Liver (tissue), 9 donors: ENCODE results near the gene LITAFD. TPM values are rescaled to one million over a fixed set of nuclear protein-coding genes. Genes with fewer than 3 reads are reported as not detected.

Experiments
- DNase-seq: peaks from one replicate; pipeline ENCODE4 v3.0.0-alpha.2; 2017; ENCODE audit warnings: low spot score
- H3K27ac ChIP-seq, 2 donors: one replicate each; pipeline ENCODE4 v1.7.0; 2013; ENCODE audit warnings: inconsistent platforms in 2 of 2, low read length in 2 of 2, control low read depth in 1 of 2, low read depth in 1 of 2, mild to moderate bottlenecking in 1 of 2
- H3K27me3 ChIP-seq, 4 donors: one replicate each; pipeline versions ENCODE4 v1.6.1 to v1.7.0; 2013; ENCODE audit warnings: low read length in 3 of 4, inconsistent platforms in 1 of 4, mild to moderate bottlenecking in 1 of 4, moderate library complexity in 1 of 4; ENCODE audit not compliant: control insufficient read depth in 4 of 4, insufficient read depth in 4 of 4
- H3K36me3 ChIP-seq, 4 donors: one replicate each; pipeline versions ENCODE4 v1.6.1 to v1.7.0; 2013; ENCODE audit warnings: low read length in 3 of 4, mild to moderate bottlenecking in 3 of 4, low read depth in 1 of 4, moderate library complexity in 1 of 4; ENCODE audit not compliant: control insufficient read depth in 4 of 4, insufficient read depth in 3 of 4
- H3K4me1 ChIP-seq, 4 donors: one replicate each; pipeline versions ENCODE4 v1.6.1 to v1.7.0; 2013; ENCODE audit warnings: low read length in 3 of 4, mild to moderate bottlenecking in 3 of 4, moderate library complexity in 1 of 4; ENCODE audit not compliant: control insufficient read depth in 4 of 4, insufficient read depth in 4 of 4
- H3K4me3 ChIP-seq, 3 donors: one replicate each; pipeline versions ENCODE4 v1.6.1 to v1.7.0; 2013; ENCODE audit warnings: low read length in 3 of 3, control low read depth in 1 of 3, low read depth in 1 of 3, mild to moderate bottlenecking in 1 of 3
- H3K9ac ChIP-seq, 2 donors: one replicate each; pipeline ENCODE4 v1.7.0; 2013; ENCODE audit warnings: low read length in 2 of 2, mild to moderate bottlenecking in 2 of 2, moderate library complexity in 2 of 2, control low read depth in 1 of 2, low read depth in 1 of 2
- H3K9me3 ChIP-seq, 4 donors: one replicate each; pipeline versions ENCODE4 v1.6.1 to v1.7.0; 2013; ENCODE audit warnings: low read length in 3 of 4; ENCODE audit not compliant: control insufficient read depth in 4 of 4
- EGR1 ChIP-seq, 2 donors: IDR thresholded peaks; 2 replicates each; pipeline ENCODE4 v1.6.1; 2016 to 2018; ENCODE audit warnings: antibody characterized with exemption in 2 of 2, low read depth in 2 of 2
- FOXA1 ChIP-seq: IDR thresholded peaks from 2 replicates; pipeline ENCODE4 v1.6.1; 2016; ENCODE audit warnings: antibody characterized with exemption
- FOXA2 ChIP-seq: IDR thresholded peaks from 2 replicates; pipeline ENCODE4 v1.6.1; 2016; ENCODE audit warnings: antibody characterized with exemption
- HNF4A ChIP-seq, 2 donors: conservative IDR thresholded peaks; 2 replicates each; pipeline ENCODE4 v1.6.1; 2016; ENCODE audit warnings: antibody characterized with exemption in 2 of 2, mild to moderate bottlenecking in 2 of 2
- HNF4G ChIP-seq: IDR thresholded peaks from 2 replicates; pipeline ENCODE4 v1.6.1; 2016; ENCODE audit warnings: antibody characterized with exemption
- JUND ChIP-seq, 2 donors: IDR thresholded peaks; 2 replicates each; pipeline ENCODE4 v1.6.1; 2016; ENCODE audit warnings: antibody characterized with exemption in 2 of 2
- NR2F2 ChIP-seq: IDR thresholded peaks from 2 replicates; pipeline ENCODE4 v1.6.1; 2016; ENCODE audit warnings: antibody characterized with exemption
- RAD21 ChIP-seq, 2 donors: IDR thresholded peaks; 2 replicates each; pipeline ENCODE4 v1.6.1; 2016; ENCODE audit warnings: antibody characterized with exemption in 2 of 2, mild to moderate bottlenecking in 2 of 2
- RXRA ChIP-seq, 2 donors: IDR thresholded peaks; 2 replicates each; pipeline ENCODE4 v1.6.1; 2017 to 2018; ENCODE audit warnings: antibody characterized with exemption in 2 of 2, mild to moderate bottlenecking in 1 of 2
- SP1 ChIP-seq: IDR thresholded peaks from 2 replicates; pipeline ENCODE4 v1.6.1; 2018; ENCODE audit warnings: antibody characterized with exemption, mild to moderate bottlenecking
- TAF1 ChIP-seq: conservative IDR thresholded peaks from 2 replicates; pipeline ENCODE4 v1.6.1; 2016; ENCODE audit warnings: antibody characterized with exemption, mild to moderate bottlenecking
- YY1 ChIP-seq: IDR thresholded peaks from 2 replicates; pipeline ENCODE4 v1.6.1; 2016; ENCODE audit warnings: antibody characterized with exemption, mild to moderate bottlenecking
- WGBS: extraction: QIAGEN DNeasy Blood & Tissue Kit; methylation state at CpG from one replicate; pipeline ENCODE4 v1.1.7; 2013; 5-methylcytosine and 5-hydroxymethylcytosine counted together
- polyA plus RNA-seq, 2 donors: library from polyadenylated mRNA; stranded (reverse) in 1 of 2; unstranded in 1 of 2; fragments of 200-250 nt in 1 of 2; fragments of >200 nt in 1 of 2; fragmentation: Nextera tagmentation in 1 of 2; extraction: Ambion mirVana in 1 of 2; gene quantifications; one replicate each; pipeline versions ENCODE4 v1.2.1 to v1.2.3, GENCODE V29; 2013 to 2015
- total RNA-seq, 2 donors: library from RNA; depleted of rRNA; stranded (reverse); fragments of >200 nt; gene quantifications; one replicate each; pipeline ENCODE4 v1.2.3, GENCODE V29; 2014
- TF ChIP-seq, protein P1 (sequence below): IDR thresholded peaks from 2 replicates; pipeline ENCODE4 v1.6.1; 2016; ENCODE audit warnings: antibody characterized with exemption, mild to moderate bottlenecking
- TF ChIP-seq, protein P2 (sequence below): fragments of 150-350 bp; IDR thresholded peaks from 2 replicates; pipeline ENCODE4 v1.5.1; 2017; ENCODE audit warnings: improper control_type of control experiment, low read depth, low read length; ENCODE audit not compliant: missing input control
- TF ChIP-seq, protein P3 (sequence below): IDR thresholded peaks from 2 replicates; pipeline ENCODE4 v1.6.1; 2016; ENCODE audit warnings: antibody characterized with exemption
- TF ChIP-seq, protein P4 (sequence below): IDR thresholded peaks from 2 replicates; pipeline ENCODE4 v1.6.1; 2016; ENCODE audit warnings: antibody characterized with exemption
- donor health status: healthy.
- donor health status: healthy.
- donor health status: healthy.
- donor health status: healthy.
- donor health status: healthy.

LITAFD gene
- total and polyA plus RNA-seq, 4 donors, result not detected

DNA sequence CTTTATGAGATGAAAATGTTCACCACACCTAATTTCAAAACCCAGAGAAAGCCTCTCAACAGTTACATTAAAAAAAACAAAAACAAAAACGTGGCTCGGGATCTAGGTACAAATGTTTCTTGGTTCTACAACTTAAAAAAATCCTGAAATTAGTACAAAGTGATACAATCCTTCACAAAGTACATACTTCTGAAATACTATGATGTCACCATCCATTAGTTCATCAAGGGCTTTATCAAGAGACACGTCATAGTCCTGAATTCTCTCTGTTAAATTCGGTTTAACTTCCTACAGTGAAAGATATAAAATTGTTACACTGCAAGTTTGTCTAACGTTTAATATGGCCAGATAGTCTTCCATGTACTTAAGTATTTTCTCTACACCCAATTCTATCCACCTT is 18.2 kb downstream of the LITAFD start:
- no peak for DNase-seq
- no peak for TF ChIP-seq FOXA2
- TF ChIP-seq HNF4G, result no peak
- TF ChIP-seq JUND (IDR thresholded peaks at IDR 0.05), result no peak
- TF ChIP-seq RAD21 (IDR thresholded peaks at IDR 0.05), result no peak
- TF ChIP-seq TAF1, result no peak
- no peak for TF ChIP-seq EGR1 (IDR thresholded peaks at IDR 0.05; ENCODE audit: low read depth in 2 of 2)
- TF ChIP-seq FOXA1, result no peak
- TF ChIP-seq, protein P1, sequence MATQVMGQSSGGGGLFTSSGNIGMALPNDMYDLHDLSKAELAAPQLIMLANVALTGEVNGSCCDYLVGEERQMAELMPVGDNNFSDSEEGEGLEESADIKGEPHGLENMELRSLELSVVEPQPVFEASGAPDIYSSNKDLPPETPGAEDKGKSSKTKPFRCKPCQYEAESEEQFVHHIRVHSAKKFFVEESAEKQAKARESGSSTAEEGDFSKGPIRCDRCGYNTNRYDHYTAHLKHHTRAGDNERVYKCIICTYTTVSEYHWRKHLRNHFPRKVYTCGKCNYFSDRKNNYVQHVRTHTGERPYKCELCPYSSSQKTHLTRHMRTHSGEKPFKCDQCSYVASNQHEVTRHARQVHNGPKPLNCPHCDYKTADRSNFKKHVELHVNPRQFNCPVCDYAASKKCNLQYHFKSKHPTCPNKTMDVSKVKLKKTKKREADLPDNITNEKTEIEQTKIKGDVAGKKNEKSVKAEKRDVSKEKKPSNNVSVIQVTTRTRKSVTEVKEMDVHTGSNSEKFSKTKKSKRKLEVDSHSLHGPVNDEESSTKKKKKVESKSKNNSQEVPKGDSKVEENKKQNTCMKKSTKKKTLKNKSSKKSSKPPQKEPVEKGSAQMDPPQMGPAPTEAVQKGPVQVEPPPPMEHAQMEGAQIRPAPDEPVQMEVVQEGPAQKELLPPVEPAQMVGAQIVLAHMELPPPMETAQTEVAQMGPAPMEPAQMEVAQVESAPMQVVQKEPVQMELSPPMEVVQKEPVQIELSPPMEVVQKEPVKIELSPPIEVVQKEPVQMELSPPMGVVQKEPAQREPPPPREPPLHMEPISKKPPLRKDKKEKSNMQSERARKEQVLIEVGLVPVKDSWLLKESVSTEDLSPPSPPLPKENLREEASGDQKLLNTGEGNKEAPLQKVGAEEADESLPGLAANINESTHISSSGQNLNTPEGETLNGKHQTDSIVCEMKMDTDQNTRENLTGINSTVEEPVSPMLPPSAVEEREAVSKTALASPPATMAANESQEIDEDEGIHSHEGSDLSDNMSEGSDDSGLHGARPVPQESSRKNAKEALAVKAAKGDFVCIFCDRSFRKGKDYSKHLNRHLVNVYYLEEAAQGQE, result no peak
- TF ChIP-seq, protein P2, sequence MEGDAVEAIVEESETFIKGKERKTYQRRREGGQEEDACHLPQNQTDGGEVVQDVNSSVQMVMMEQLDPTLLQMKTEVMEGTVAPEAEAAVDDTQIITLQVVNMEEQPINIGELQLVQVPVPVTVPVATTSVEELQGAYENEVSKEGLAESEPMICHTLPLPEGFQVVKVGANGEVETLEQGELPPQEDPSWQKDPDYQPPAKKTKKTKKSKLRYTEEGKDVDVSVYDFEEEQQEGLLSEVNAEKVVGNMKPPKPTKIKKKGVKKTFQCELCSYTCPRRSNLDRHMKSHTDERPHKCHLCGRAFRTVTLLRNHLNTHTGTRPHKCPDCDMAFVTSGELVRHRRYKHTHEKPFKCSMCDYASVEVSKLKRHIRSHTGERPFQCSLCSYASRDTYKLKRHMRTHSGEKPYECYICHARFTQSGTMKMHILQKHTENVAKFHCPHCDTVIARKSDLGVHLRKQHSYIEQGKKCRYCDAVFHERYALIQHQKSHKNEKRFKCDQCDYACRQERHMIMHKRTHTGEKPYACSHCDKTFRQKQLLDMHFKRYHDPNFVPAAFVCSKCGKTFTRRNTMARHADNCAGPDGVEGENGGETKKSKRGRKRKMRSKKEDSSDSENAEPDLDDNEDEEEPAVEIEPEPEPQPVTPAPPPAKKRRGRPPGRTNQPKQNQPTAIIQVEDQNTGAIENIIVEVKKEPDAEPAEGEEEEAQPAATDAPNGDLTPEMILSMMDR, result no peak
- TF ChIP-seq NR2F2, result no peak
- TF ChIP-seq SP1, result no peak
- no peak for TF ChIP-seq RXRA (IDR thresholded peaks at IDR 0.05)
- TF ChIP-seq HNF4A (conservative IDR thresholded peaks at IDR 0.05), result no peak
- TF ChIP-seq YY1, result no peak
- TF ChIP-seq, protein P3, sequence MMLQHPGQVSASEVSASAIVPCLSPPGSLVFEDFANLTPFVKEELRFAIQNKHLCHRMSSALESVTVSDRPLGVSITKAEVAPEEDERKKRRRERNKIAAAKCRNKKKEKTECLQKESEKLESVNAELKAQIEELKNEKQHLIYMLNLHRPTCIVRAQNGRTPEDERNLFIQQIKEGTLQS, result no peak
- H3K27ac ChIP-seq, result no peak overlapping the region
- WGBS, result 83% methylated on average over 5 of the region's 5 CpGs
- no peak overlapping the region for H3K9ac ChIP-seq
- no peaks in the 10 kb centered on the region for H3K27me3 ChIP-seq
- peaks cover 15 to 86% (median 79%) of the 10 kb centered on the region in 4 donors for H3K36me3 ChIP-seq
- H3K9me3 ChIP-seq, result no peaks in the 10 kb centered on the region
- no peak overlapping the region for H3K4me3 ChIP-seq
- no peaks in the 10 kb centered on the region for H3K4me1 ChIP-seq

DNA sequence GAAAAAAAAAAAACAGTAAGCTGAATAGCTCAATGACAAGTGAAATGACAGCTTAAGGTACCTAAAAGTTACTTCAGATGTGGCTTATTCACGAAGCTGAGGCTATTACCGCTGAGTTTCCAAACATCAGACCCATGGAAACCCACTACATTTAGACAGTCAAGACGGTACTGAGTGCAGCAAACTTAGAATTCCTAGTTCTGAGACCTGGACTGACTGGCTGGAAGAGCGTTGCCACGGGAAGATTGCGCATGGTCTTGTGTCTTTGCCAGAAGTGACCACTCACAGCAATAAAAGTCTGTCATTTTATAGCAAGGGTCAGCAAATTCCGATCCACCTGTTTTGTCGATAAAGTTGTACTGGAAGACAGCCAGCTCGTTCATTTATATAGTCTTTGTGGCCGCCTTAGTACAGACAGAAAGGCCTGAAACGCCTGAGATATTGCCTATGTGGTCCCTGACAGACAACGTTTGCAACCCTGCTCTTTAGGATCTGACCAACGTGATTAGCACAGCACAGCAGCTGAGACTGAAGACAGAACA is 19.2 kb downstream of the LITAFD start:
- H3K9ac ChIP-seq, result no peak overlapping the region
- WGBS, result 78% methylated on average over 13 of the region's 13 CpGs
- H3K9me3 ChIP-seq, result no peaks in the 10 kb centered on the region
- H3K4me3 ChIP-seq, result no peak overlapping the region
- H3K36me3 ChIP-seq, result peaks cover 17 to 91% (median 84%) of the 10 kb centered on the region in 4 donors
- H3K27me3 ChIP-seq, result no peaks in the 10 kb centered on the region
- H3K27ac ChIP-seq, result no peak overlapping the region
- H3K4me1 ChIP-seq, result no peaks in the 10 kb centered on the region
- DNase-seq, result no peak
- TF ChIP-seq JUND (IDR thresholded peaks at IDR 0.05) (no peak), YY1 (no peak), SP1 (no peak), NR2F2 (no peak)
- TF ChIP-seq, protein P2, result no peak
- TF ChIP-seq, protein P4, sequence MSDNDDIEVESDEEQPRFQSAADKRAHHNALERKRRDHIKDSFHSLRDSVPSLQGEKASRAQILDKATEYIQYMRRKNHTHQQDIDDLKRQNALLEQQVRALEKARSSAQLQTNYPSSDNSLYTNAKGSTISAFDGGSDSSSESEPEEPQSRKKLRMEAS, result no peak
